AG08396 (cell line): Measurements from ENCODE around the gene ZSWIM7.

Experiments used
- DNase-seq: peaks from one replicate; pipeline ENCODE4 v3.0.0; 2012; ENCODE audit warnings: low spot score, mixed read lengths

Gene ZSWIM7

DNA sequence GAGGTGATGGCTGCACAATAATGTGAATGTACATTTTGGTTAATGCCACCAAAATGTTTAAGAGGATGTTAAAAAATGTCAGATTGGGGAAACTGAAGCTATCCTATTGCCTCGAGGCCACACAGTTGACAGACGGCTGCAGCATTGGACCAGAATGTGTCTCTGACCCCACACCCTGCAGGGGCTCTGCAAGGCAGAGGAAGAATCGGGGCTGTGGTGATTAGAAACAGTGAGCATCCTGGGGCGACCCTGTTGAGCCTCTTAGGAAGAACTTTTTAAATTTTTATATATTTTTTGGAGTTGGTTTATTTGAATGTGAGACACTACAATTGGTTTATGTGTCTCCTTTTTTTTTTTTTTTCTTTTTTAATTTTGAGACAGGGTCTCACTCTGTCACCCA lies 69.6 kb downstream of the ZSWIM7 start:
- no peak for DNase-seq

DNA sequence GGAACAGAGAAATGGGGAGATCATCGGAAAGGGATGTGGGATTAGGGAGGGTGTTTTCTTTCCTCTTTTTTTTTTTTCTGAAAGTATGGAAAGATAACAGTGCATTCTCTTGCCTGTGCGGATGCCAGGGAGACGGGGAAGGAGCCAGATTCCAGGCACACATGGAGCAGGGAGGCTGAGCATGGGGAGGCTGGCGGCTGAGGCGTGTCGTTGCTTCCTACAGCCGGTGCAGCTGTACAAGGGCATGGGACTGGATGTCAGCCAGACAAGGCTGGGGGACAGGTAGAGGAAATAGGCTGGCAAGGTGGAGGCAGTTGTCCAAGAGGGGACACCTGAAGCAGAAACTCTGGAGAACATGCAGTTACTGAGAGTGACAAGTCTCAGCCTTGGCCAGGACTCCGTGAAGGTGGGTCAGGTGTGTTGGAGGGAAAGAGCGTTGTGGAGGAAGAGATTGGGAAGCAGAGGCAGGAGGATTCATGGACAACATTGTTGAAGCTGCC lies 71.2 kb downstream of the ZSWIM7 start:
- no peak for DNase-seq
